Heart left ventricle (tissue), 13 donors: Measurements from ENCODE around the gene MXRA8.

Experiments used
- POLR2A ChIP-seq, 2 donors: fragments of 450-650 bp; IDR thresholded peaks; one replicate each; pipeline ENCODE4 v1.6.1; 2017; ENCODE audit warnings: antibody characterized with exemption in 2 of 2, mild to moderate bottlenecking in 2 of 2, moderate library complexity in 2 of 2
- TF ChIP-seq, protein P1 (sequence below), 12 donors: fragments of 200-600 bp; sonication (generic) in 4 of 12; IDR thresholded peaks; one replicate each; pipeline versions ENCODE4 v1.5.0 to v1.8.0; 2018 to 2022; ENCODE audit warnings: antibody characterized with exemption in 12 of 12, mild to moderate bottlenecking in 5 of 12
- donor health status: ischemic (EF 13 %, LVEDD 7.1; RV severe dilation, severe dysfunction).
- donor health status: DM: no; HTN: yes; CAD: no.
- donor health status: DM: no; HTN: no; CAD: no.
- donor health status: ischemic (EF 25% LVEDD 6.9; RV normal size, moderate dysfunction).
- donor health status: ischemic (EF 25% LVEDD 5.7; RV mildly dilated, moderate dysfunction).
- donor health status: ischemic (EF 35%, LVEDD 5.7; RV mildly dilated, moderate dysfunction).
- donor health status: nonischemic (EF 11% LVEDD 7.7; RV severe dilation, severe dysfunction).
- donor health status: DM: yes; HTN: yes; CAD: no.
- donor health status: PGD.
- donor health status: ischemic (EF 29% LVEDD 5.4; RV normal size, mild dysfunction).
- donor health status: nonischemic (EF 23%, LVEDD 6.1; RV moderate dilation, normal function).

- TF ChIP-seq, protein P1, sequence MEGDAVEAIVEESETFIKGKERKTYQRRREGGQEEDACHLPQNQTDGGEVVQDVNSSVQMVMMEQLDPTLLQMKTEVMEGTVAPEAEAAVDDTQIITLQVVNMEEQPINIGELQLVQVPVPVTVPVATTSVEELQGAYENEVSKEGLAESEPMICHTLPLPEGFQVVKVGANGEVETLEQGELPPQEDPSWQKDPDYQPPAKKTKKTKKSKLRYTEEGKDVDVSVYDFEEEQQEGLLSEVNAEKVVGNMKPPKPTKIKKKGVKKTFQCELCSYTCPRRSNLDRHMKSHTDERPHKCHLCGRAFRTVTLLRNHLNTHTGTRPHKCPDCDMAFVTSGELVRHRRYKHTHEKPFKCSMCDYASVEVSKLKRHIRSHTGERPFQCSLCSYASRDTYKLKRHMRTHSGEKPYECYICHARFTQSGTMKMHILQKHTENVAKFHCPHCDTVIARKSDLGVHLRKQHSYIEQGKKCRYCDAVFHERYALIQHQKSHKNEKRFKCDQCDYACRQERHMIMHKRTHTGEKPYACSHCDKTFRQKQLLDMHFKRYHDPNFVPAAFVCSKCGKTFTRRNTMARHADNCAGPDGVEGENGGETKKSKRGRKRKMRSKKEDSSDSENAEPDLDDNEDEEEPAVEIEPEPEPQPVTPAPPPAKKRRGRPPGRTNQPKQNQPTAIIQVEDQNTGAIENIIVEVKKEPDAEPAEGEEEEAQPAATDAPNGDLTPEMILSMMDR (IDR thresholded peaks at IDR 0.05): no peak
- TF ChIP-seq POLR2A (IDR thresholded peaks at IDR 0.05): no peak
These were observed 32.9 kb upstream of the MXRA8 start for GRCh38 chr1:1391225-1391624.
